GM11168 (cell line): ENCODE data around the gene TNFRSF19.
"Not testable (repeated sequence)": the region's sequence is repeated elsewhere in the genome, so short reads cannot be mapped to it uniquely, and the experiment has no call there.

ENCODE experiments used
- in situ Hi-C: fragments of 300-500 bp; cut with MboI; formaldehyde crosslinking; loops from one replicate; pipeline ENCODE4 v1.12.0; 2022; ENCODE audit warnings: low sequenced_read_pairs; ENCODE audit not compliant: unreplicated experiment

TNFRSF19 gene

DNA sequence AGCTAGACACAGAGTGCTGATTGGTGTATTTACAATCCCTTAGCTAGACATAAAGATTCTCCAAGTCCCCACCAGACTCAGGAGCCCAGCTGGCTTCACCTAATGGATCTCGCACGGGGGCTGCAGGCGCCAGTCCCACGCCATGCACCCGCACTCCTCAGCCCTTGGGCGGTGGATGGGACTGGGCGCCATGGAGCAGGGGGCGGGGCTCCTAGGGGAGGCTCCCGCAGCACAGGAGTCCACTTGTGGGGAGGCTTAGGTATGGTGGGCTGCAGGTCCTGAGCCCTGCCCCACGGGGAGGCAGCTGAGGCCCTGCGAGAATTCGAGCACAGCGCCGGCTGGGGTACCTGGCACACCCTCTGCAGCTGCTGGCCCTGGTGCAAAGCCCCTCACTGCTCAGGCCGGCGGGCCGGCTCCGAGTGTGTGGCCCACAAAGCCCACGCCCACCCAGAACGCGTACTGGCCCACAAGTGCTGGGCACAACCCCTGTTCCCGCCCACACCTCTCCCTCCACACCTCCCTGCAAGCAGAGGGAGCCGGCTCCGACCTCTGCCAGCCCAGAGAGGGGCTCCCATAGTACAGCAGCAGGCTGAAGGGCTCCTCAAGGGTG is 107.6 kb downstream of the TNFRSF19 start:
- in situ Hi-C loops: not testable (repeated sequence)

DNA sequence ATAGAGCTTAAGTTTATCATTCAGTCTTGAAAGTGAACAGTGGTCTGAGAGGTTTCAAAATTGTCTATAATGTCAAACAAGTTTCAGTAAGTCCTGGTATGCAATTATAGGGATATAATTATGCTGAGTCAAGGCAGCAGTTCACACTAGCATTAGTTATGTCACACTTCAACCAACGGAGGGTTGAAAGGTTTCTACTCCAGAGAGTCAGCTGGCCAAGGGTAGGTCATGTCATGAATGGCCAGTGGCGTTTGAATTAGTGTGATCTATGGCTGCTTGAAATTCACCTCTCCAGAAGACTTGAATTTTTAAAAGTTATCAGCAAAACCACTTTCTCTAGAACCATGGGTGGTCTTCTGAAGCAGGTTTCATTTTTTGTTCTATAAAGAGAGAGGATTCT is 108.6 kb downstream of the TNFRSF19 start:
- in situ Hi-C loops: no loop called here

DNA sequence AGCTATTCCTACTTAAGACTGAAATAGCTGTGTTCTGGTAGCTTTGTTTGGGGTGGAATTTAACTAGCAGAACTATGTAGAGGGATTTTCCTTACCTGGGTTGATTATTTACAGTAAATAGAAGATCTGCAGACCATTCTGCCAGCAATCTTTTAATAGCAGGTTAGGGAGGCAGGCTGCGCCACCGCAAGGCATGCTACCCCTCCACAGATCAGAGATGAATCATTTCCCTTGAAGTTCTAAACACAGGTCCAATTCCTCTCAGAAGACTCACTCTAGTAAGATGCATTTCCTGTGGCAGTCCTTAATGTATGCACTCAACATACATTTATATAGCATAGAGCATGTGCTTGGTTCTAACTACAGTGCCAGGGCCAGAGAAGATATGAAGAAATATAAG is 109.0 kb downstream of the TNFRSF19 start:
- in situ Hi-C loops: no loop called here

DNA sequence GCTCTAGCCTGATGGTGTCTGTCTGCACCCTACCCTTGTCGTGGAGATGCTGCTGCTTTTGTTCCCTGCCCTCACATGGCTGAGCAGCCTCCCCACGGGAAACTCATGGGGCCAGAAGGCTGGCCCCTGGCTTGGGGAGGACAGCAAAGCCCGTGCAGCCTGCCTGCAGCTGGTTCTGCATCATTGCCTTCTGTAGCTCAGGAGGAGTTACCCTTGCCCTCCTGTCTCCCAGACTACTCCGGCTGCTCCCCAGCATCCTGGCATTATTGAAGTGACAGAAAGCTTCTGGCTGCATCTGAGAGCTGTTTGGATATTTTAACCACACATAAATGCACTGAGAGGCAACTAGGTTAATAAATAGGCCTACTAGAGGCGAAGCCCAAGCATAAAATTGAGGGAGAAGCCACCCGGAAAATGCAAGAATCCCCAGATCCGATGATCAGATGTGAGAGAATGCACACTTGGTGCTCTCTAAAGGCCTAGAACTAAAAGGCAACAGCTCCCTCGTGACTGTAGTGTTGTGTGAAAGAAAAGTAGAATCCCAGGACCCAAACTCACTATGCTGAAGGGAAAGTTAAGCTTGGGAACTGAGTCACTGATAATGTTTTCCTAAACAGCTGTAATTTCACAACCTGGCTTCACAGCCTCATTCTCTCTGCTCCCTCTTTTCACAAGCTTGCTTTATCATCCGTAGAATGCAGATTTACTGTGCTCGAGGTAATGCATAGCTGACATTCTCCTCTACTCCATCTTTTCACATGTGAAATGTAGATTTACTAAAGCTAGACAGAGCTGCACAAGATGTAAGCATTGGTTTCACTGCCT is 110.8 kb downstream of the TNFRSF19 start:
- in situ Hi-C loops: no loop called here

DNA sequence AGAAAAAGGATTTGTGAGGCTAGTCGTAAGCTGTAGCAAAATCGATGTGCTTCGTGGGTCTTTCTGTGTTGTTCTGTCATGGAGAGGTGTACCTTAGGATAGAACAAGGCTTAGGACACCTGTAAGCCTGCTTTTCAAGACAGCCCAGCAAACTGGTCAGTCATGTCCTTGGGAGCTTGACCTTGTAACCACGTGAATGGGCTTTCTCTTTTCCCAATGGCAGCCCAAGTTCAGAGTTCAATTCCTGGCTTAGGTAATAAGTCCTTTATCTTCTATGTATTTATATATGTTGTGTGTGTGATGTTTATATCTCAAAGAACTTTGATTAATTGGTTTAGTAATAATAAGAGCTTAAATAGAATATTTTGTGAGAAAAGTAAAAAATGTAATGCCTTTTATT is 112.9 kb downstream of the TNFRSF19 start:
- in situ Hi-C loops: no loop called here

DNA sequence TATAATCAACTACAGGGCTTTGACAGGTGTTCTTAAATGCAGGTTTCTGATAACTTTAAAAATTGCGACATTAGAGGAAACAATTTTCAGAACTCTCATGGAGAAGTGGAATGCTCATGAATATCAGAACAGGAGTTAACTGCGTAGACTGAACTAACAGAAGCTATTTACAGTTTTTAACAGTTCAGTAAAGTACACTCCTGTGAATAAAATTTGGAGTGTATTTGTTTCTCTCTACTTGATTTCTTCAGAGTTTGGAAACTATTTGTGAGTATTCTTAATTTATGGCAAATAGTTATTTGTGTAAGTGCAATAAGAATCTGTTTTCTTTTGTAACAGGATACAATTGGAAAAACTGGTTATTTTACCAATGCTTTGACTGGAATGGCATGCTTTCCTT is 114.4 kb downstream of the TNFRSF19 start:
- in situ Hi-C loops: no loop called here

DNA sequence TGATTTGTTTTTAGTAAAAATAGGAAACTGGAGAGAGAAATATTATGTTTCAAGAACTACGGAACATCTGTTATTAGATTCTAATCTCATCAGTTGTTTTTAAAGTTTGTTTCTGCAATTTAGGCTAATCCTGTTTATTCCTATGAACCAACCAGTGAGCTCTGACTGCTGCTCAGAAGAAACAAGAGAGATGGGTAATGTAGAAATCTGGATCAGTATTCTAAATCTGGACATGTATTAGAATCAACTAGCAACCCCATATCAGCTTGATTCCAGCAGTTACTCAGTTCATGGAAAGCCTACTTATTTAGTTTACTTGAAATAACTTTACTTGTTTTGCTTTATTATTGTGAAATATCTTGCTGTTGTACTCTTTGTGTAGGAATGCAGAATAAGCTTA is 115.2 kb downstream of the TNFRSF19 start:
- in situ Hi-C loops: no loop called here

DNA sequence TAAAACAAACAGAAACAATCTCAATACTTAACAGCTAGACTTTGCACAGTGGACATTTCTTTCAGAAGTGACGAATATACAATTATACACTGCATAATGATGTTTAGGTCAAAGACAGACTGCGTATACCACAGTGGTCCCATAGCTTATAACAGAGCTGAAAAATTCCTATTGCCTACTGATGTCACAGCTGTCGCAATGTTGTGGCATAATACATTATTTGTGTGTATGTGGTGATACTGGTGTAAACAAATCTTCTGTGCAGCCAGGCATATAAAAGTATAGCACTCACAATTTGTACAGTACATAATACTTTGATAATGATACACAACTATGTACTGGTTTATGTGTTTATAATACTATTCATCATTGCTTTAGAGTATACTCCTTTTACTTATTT is 116.7 kb downstream of the TNFRSF19 start:
- in situ Hi-C loops: no loop called here

DNA sequence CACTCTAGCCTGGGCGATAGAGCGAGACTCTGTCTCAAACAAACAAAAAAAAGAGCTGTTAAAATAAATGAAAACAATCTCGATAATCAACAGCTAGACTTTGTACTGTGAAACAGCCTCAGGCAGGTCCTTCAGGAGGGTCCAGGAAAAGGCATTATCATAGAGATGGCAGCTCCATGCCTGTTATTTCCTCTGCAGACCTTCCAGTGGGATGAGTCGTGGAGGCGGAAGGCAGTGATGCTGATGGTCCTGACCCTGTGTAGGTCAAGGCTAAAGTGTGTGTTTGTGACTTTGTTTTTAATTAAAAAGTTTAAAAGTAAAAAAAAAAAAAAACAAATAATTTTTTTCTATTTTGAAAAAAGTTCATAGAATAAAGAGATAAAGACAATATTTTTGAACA is 117.4 kb downstream of the TNFRSF19 start:
- in situ Hi-C loops: no loop called here

DNA sequence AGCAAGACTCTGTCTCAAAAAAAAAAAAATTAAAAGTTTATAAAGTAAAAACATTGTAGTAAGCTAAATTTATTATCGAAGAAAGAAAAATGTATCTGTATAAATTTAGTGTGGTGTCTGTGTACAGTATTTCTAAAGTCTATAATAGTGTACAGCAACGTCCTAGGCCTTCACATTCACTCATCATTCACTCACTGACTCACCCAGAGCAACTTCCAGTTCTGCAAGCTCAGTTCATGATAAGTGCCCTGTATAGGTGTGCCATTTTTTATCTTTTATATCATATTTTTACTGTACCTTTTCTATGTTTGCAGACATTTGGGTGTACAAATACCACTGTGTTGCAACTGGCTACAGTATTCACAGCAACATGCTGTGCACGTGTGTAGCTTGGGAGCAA is 118.1 kb downstream of the TNFRSF19 start:
- in situ Hi-C loops: no loop called here

DNA sequence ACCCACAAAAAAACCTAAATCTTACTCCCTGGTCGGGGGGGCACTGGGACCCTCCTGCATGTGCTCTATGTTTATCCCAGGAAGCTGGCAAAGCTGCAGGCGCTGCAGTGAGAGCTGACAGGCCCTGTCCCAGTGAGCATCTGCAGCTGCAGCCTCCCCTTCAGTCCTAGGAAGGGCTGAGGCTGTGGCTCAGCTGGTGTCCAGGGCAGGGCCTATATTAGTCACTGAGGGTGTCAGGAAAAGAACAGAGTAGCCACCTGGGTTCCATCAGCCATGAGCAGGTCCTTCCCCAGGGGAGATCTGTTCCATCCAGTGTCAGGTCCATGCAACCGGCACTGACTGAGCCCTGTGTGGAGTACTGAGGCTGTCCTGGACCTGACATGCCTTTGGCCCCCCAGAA is 120.5 kb downstream of the TNFRSF19 start:
- in situ Hi-C loops: no loop called here

DNA sequence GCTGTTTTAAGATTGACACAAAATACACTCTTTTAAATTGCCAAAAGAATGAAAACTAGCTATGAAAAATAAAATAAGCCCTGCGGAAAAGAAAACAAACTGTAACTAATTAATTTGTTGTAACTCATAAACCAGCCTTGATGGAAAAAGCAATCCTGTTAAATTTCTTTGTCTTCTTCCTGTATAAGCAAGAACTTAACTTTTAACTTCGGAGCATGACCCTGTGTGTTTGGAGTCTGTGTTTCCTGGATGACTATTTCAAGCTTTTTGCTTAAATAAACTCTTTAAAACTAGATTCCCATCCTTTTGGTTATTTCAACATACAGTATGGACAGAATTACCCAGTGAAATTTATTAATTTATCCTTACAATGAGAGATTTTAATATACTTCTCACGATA is 122.6 kb downstream of the TNFRSF19 start:
- in situ Hi-C loops: no loop called here

DNA sequence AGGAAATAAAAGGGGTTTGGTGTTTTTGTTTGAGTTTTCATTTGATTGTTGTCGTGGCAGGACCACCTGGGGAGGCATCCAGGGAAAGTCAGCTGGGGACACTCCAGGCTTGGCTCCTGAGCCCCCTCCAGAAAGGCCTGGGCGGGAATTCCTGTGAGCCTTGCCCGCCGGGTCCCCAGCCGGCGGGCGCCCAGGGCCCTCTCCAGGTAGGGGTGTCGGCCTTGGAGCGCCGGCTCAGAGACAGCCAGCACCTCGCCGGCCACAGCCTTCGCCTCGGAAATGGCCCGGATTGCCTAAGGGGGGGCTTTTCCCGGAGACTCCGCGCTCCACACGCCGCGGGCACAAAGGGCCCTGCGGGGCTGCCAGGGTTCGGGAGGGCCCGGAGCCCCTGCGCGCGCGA is 125.0 kb downstream of the TNFRSF19 start:
- in situ Hi-C loops: no loop called here

DNA sequence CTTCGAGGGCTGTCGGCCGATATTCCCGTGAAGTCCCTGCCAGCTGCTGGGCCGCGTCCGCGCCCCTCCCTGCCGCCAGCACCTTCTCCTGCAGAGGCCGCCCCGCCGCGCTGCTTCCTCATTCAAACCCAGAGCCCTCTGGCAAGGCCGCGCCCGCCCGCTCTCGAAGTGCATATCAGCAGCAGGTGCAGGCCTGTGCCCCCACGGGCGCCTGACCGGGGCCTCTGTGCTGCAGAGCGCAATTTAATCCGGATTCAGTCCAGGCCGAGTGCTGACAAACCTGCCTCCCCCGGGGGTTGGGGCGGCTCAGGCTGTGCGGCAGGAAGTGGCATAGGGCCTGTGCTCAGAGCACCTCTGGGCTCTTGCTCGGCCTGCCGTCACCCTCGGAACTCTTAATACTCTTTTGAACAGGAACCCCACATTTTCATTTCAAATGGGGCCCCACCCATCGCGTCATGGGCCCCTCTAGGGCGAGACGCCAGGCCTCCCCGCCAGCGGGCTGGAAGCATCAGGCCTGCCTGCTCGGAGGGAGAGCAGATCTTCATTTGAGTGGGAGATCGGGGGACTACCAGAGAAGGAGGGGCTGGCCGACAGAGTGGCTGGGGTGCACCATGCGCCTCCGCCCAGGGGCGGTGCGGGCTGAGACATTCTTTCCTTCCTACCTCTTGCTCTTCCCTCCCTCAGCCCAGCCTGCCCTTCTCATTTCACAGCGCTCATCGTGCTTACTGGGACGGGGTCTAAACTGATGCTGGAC is 125.7 kb downstream of the TNFRSF19 start:
- in situ Hi-C loops: no loop called here

DNA sequence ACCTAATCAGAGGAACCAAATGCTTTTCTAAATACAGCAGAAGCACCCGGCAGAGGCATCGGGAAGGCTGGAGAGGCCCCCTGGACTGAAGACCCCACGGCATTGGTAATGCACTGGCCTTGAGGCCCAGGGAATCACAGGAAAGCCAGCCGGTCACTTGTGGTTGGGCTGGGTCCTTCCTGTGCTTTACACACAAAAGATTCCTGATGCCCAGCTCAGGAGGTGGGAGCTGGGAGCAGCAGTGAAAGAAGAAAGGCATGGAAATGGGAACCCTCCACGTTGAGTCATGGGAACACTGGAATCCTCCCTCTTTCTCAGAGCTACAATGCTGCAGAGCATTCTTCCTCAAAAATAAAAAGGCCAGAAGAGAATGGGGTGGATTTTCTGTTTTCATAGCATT is 126.4 kb downstream of the TNFRSF19 start:
- in situ Hi-C loops: no loop called here

DNA sequence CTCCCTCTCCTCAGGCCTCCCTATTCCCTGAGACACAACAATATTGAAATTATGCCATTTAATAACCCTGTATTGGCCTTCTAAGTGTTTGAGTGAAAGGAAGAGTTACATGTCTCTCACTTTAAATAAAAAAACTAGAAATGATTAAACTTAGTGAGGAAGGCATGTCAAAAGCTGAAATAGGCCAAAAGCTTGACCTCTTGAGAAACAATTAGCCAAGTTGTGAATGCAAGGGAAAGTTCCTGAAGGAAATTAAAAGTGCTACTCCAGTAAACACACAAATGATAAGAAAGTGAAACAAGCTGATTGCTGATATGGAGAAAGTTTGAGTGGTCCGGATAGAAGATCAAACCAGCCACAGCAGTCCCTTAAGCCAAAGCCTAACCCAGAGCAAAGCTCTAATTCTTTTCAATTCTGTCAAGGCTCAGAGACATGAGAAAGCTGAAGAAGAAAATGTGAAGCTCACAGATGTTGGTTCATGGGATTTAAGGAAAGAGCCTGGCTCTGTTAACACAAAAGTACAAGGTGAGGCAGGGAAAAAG is 127.6 kb downstream of the TNFRSF19 start:
- in situ Hi-C loops: no loop called here

DNA sequence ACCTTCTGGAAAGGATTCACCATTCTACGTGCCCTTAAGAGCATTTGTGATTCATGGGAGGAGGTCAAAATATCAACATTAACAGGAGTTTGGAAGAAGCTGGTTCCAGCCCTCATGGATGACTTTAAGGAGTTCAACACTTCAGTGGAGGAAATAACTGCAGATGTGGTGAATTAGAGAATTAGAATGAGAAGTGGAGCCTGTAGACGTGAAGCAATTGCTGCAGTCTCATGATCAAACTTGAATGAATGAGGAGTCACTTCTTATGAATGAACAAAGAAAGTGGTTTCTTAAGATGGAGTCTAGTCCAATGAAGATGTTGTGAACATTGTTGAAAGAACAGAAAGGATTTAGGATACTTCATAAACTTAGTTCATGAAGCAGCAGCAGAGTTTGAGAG is 129.1 kb downstream of the TNFRSF19 start:
- in situ Hi-C loops: no loop called here

DNA sequence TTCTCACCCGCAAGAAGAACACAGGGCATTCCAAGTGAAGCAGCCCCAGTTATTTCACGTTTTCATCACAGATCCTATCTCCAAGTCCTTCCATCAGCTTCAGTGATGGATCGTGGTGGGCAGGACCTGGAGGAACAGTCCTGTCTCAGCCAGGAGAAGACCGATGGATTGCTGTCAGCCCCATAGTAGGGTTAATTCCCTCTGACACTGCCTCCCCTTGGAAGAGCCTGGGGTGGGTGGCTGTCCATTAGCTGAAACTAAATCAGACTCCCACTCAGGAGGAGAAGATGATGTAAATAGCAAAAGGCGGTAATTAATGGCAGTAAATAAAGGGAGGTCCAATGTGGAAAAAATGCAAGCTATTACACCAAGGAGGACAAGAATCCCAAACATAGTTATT is 131.0 kb downstream of the TNFRSF19 start:
- in situ Hi-C loops: no loop called here

DNA sequence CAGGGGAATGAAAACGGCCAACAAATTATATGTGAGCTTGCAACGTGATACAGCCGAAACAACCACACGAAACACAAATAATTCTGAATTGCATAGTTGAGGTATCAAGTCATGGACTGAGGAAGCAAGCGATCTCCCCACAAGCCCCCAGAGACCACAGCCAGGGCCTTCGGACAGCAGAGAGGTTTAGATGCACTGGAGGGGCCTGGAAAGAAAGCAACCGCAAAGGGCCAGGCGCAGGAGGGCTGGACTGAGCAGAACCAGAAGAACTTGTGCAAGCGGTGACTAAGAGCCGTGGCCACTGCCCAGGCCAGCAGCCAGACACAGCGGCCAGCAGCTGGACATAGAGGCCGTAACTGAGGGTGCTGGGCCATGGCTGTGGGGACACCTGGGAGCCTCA is 131.4 kb downstream of the TNFRSF19 start:
- in situ Hi-C loops: no loop called here

DNA sequence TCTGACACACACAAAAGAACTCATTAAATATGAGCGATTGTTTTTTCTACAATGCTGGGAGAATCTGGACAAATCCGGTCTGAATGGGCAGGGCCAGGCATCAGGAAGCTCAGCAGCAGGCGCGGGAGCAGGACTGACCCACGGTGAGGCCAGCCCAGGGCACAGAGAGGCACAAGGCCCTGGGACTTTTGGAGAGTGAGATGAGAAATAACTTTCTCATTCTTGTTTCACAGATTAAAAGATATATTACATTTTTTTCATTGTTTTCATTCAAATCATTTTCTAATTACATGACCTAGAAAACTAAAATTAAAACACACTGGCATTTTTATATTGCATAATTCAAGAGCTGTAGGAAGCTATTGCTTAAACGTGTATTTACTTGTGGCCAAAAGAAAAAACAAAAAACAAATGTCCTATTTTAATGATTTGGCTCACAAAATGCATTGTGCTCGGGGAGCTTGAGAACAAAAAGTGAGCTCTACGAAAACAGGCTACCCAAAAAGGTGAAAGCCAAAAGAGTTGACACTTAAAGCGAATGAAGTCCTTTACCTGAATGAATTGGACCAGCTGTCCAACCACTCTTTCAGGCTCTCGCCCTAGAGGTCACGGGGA is 133.1 kb downstream of the TNFRSF19 start:
- in situ Hi-C loops: no loop called here

DNA sequence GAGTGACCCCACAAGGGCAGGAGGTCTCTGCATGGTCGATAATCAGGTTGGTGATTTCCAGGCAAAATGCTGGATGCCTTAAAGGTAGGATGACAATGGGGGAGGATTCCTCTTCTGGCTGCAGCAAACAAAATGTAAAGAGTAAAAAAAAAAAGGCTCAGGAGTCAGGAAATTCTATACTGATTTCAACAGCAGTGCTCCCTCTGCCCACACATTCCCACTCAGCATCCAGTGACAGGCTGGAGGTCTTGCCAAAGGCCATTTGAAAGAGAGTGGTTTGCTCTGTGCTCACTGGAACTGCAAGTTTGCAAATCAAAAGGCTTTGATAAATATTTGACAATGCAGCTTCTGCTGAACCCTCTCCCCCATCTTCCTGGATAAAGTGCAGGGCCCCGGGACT is 135.4 kb downstream of the TNFRSF19 start:
- in situ Hi-C loops: no loop called here
